K562 (cell line): ENCODE measurements around the gene ADAT2. TPM values are rescaled to one million over a fixed set of nuclear protein-coding genes. Genes with fewer than 3 reads are reported as not detected.

Experiments used
- ATAC-seq: fragments of 200-7000 bp; cut with Tn5 transposase; 3 replicates; pipeline ENCODE4 v1.9.1; 2020; ENCODE audit warnings: moderate library complexity
- BruUV-seq: library from RNA; stranded (reverse); fragments of 400-500 nt; replicated peaks from 2 replicates; lab custom pipeline; 2021; lab: Mats Ljungman, UMichigan
- CTCF ChIA-PET: fragments of 300-600 bp; formaldehyde crosslinking; extraction: SDS; loops from one replicate; lab custom pipeline; 2021; ENCODE audit warnings: low intra/inter-chr PET ratio; lab: Yijun Ruan, JAX
- POLR2A ChIA-PET: fragments of 300-600, 350-650 bp; sonication (Branson Sonifier 250); formaldehyde crosslinking; extraction: SDS; loops from one replicate; lab custom pipeline; 2021; ENCODE audit warnings: antibody characterized with exemption, inconsistent platforms; lab: Yijun Ruan, JAX
- DNase-seq, 4 experiments: peaks; one replicate each; pipeline versions ENCODE4 v3.0.0 to v3.0.0-alpha.2; 2011 to 2018; ENCODE audit warnings: low spot score in 3 of 4, mixed read lengths in 3 of 4; ENCODE audit errors: extremely low read depth in 1 of 4
- FAIRE-seq: peaks from 2 replicates; lab custom pipeline; 2011; peaks lifted over from hg19 to GRCh38; lab: Jason Lieb, UNC
- H2AFZ ChIP-seq: 2 replicates; pipeline ENCODE4 v1.6.0; 2011; ENCODE audit warnings: low read depth, low read length, control low read depth, inconsistent platforms
- H3K27ac ChIP-seq: fragments of 200-600 bp; 3 replicates; pipeline ENCODE4 v1.8.0; 2011; ENCODE audit warnings: low read depth, mild to moderate bottlenecking, control low read depth, inconsistent platforms, low read length, moderate library complexity, mixed read lengths; ENCODE audit errors: extremely low read depth
- H3K27me3 ChIP-seq, 2 experiments: fragments of 300-600 bp in 1 of 2; 2 replicates in 1 of 2; 3 replicates in 1 of 2; pipeline versions ENCODE4 v1.6.0 to v1.8.0; 2011; ENCODE audit warnings: inconsistent platforms in 2 of 2, low read length in 2 of 2, mild to moderate bottlenecking in 1 of 2, mixed read lengths in 1 of 2, moderate library complexity in 1 of 2; ENCODE audit not compliant: control insufficient read depth in 2 of 2, insufficient read depth in 2 of 2
- H3K36me3 ChIP-seq: fragments of 300-600 bp; 3 replicates; pipeline ENCODE4 v1.8.0; 2011; ENCODE audit warnings: mild to moderate bottlenecking, low read length, inconsistent platforms; ENCODE audit not compliant: control insufficient read depth, insufficient read depth
- H3K4me1 ChIP-seq, 2 experiments: fragments of 200-600 bp in 1 of 2; replicated peaks in 1 of 2; 2 replicates in 1 of 2; 3 replicates in 1 of 2; pipeline versions ENCODE4 v1.5.1 to v1.8.0; 2011; ENCODE audit warnings: inconsistent platforms in 2 of 2, low read length in 2 of 2, mild to moderate bottlenecking in 1 of 2, mixed read lengths in 1 of 2, moderate library complexity in 1 of 2; ENCODE audit not compliant: control insufficient read depth in 2 of 2, insufficient read depth in 2 of 2
- H3K4me2 ChIP-seq: 2 replicates; pipeline ENCODE4 v1.6.1; 2011; ENCODE audit warnings: low read length, control low read depth, inconsistent platforms, mixed read lengths; ENCODE audit not compliant: insufficient read depth
- H3K4me3 ChIP-seq: fragments of 200-600 bp; sonication (generic), shearing (Covaris generic); 2 replicates; pipeline ENCODE4 v1.5.1; 2016; ENCODE audit warnings: control low read depth, inconsistent platforms
- H3K79me2 ChIP-seq: fragments of 200-600 bp; 3 replicates; pipeline ENCODE4 v1.8.0; 2011; ENCODE audit warnings: low read length, inconsistent platforms; ENCODE audit not compliant: control insufficient read depth, insufficient read depth
- H3K9ac ChIP-seq, 2 experiments: 2 replicates each; pipeline versions ENCODE4 v1.6.0 to v1.6.1; 2011; ENCODE audit warnings: low read depth in 2 of 2, low read length in 2 of 2, control low read depth in 1 of 2, inconsistent platforms in 1 of 2, mild to moderate bottlenecking in 1 of 2, mixed read lengths in 1 of 2; ENCODE audit not compliant: insufficient read depth in 1 of 2
- H3K9me1 ChIP-seq: one replicate; pipeline ENCODE4 v1.6.0; 2011; ENCODE audit warnings: inconsistent platforms, mild to moderate bottlenecking, low read length, moderate library complexity; ENCODE audit not compliant: control insufficient read depth, insufficient read depth
- H3K9me3 ChIP-seq: replicated peaks from 2 replicates; pipeline ENCODE4 v1.5.1; 2011; ENCODE audit warnings: low read depth, low read length, inconsistent platforms; ENCODE audit not compliant: control insufficient read depth, insufficient read depth
- H4K20me1 ChIP-seq: replicated peaks from 2 replicates; pipeline ENCODE4 v1.6.1; 2011; ENCODE audit warnings: low read length, inconsistent platforms, mixed read lengths; ENCODE audit not compliant: control insufficient read depth, insufficient read depth
- BCOR ChIP-seq: fragments of 450-650 bp; IDR thresholded peaks from 2 replicates; pipeline ENCODE4 v1.6.1; 2016
- BMI1 ChIP-seq: fragments of 150-350 bp; IDR thresholded peaks from 2 replicates; pipeline ENCODE4 v1.6.1; 2014; ENCODE audit warnings: low read length
- CC2D1A ChIP-seq: fragments of 450-650 bp; IDR thresholded peaks from 2 replicates; pipeline ENCODE4 v1.6.1; 2017; ENCODE audit warnings: mild to moderate bottlenecking
- POLR2G ChIP-seq: fragments of 200-400 bp; formaldehyde crosslinking; IDR thresholded peaks from 2 replicates; pipeline ENCODE4 v1.6.1; 2017; ENCODE audit warnings: low read depth, mild to moderate bottlenecking, antibody characterized with exemption, low read length, moderate library complexity
- SMARCA4 ChIP-seq: fragments of 450-650 bp; IDR thresholded peaks from 2 replicates; pipeline ENCODE4 v1.6.1; 2016
- TAL1 ChIP-seq: fragments of 450-650 bp; IDR thresholded peaks from 2 replicates; pipeline ENCODE4 v1.6.1; 2016; ENCODE audit warnings: mild to moderate bottlenecking
- TEAD4 ChIP-seq, 2 experiments: sonication (generic) in 1 of 2; formaldehyde crosslinking in 1 of 2; IDR thresholded peaks; 2 replicates each; pipeline versions ENCODE4 v1.6.1 to v1.8.0; 2012 to 2022; ENCODE audit warnings: borderline replicate concordance in 1 of 2, inconsistent platforms in 1 of 2, low read length in 1 of 2, mild to moderate bottlenecking in 1 of 2, missing genetic modification reagents in 1 of 2
- THAP12 ChIP-seq: fragments of 250-450 bp; sonication (Bioruptor Pico); IDR thresholded peaks from 2 replicates; pipeline ENCODE4 v1.9.0; 2021; ENCODE audit warnings: mild to moderate bottlenecking, inconsistent platforms
- YBX1 ChIP-seq: fragments of 450-650 bp; IDR thresholded peaks from 2 replicates; pipeline ENCODE4 v1.7.1; 2016; ENCODE audit warnings: mild to moderate bottlenecking
- in situ Hi-C: fragments of 300-500 bp; cut with MboI; formaldehyde crosslinking; loops from 4 replicates; pipeline ENCODE4 v1.15.0; 2018; ENCODE audit warnings: inconsistent platforms, mixed read lengths
- intact Hi-C: fragments of 100-400 bp; cut with micrococcal nuclease; formaldehyde crosslinking; loops from 2 replicates; pipeline ENCODE4 v1.14.2; 2022
- polyA plus RNA-seq, 8 experiments: library from polyadenylated mRNA; depleted of rRNA in 4 of 8; stranded (reverse) in 5 of 8; unstranded in 3 of 8; fragments of >200 nt; fragmentation: Nextera tagmentation in 2 of 8; fragmentation: Illumina TruSeq in 1 of 8; extraction: Ambion mirVana in 2 of 8; extraction: Trizol in 1 of 8; gene quantifications; 2 replicates each; pipeline versions ENCODE4 v1.2.1 to v1.2.3, GENCODE V29; 2011 to 2014; ENCODE audit warnings: inconsistent platforms in 1 of 8, missing spikeins in 1 of 8
- total RNA-seq, 7 experiments: library from RNA; depleted of rRNA in 6 of 7; stranded (reverse); fragments of >200 nt in 6 of 7; fragmentation: Illumina TruSeq in 2 of 7; extraction: Trizol in 2 of 7; gene quantifications; 2 replicates each; pipeline versions ENCODE4 v1.2.1 to v1.2.3, GENCODE V29; 2011 to 2021; ENCODE audit warnings: low replicate concordance in 1 of 7
- TF ChIP-seq, protein P1 (sequence below): fragments of 450-650 bp; IDR thresholded peaks from 2 replicates; pipeline ENCODE4 v1.6.1; 2016; ENCODE audit warnings: mild to moderate bottlenecking

The ADAT2 gene
- total and polyA plus RNA-seq, 9 of the 15 experiments (the other 6 are each of a cell fraction or from before 2014, with no cell fraction given) = 13.0 to 62.5 (median 31.7) TPM

DNA sequence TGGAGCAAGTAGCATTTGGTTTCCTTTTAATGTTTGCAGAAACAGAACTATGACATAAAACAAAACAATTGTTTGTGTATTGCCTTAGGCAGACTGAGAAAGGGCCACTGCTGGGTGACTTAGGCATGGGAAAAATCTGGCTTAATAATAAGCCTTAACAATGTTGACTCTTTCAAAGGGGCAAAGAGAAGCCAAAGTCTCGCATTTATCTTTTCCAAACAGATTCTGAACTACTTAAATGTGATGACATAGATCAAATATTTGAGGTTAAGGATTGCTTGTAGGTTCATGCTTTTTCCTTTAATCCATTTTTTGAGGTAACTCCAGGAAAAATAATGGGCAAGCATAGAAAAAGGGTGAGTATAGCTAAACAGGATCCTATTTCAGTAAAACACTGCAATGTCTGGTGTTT lies 39.6 kb downstream of the ADAT2 start (continued):
- TF ChIP-seq, protein P1, sequence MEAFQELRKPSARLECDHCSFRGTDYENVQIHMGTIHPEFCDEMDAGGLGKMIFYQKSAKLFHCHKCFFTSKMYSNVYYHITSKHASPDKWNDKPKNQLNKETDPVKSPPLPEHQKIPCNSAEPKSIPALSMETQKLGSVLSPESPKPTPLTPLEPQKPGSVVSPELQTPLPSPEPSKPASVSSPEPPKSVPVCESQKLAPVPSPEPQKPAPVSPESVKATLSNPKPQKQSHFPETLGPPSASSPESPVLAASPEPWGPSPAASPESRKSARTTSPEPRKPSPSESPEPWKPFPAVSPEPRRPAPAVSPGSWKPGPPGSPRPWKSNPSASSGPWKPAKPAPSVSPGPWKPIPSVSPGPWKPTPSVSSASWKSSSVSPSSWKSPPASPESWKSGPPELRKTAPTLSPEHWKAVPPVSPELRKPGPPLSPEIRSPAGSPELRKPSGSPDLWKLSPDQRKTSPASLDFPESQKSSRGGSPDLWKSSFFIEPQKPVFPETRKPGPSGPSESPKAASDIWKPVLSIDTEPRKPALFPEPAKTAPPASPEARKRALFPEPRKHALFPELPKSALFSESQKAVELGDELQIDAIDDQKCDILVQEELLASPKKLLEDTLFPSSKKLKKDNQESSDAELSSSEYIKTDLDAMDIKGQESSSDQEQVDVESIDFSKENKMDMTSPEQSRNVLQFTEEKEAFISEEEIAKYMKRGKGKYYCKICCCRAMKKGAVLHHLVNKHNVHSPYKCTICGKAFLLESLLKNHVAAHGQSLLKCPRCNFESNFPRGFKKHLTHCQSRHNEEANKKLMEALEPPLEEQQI = no peak
- TF ChIP-seq CC2D1A = no peak
- TF ChIP-seq POLR2G = 0 out of 2 replicates have a peak, but pooled peaks have one; percentile 7
- 0 out of 2 replicates have a peak, but pooled peaks have one; percentile 5 for TF ChIP-seq TAL1
- TF ChIP-seq YBX1 = no peak
- peak; percentile 51 for TF ChIP-seq TEAD4 (IDR thresholded peaks at IDR 0.05; ENCODE audit: low read length)
- TF ChIP-seq TEAD4 (CRISPR knock-in tag; IDR thresholded peaks at IDR 0.05; ENCODE audit: borderline replicate concordance) = no peak
- TF ChIP-seq SMARCA4 = no peak
- no peak for TF ChIP-seq BMI1

GRCh38 chr6:143408787-143409162 lies 41.7 kb downstream of the ADAT2 start:
- Histone ChIP-seq H3K27me3 (peaks cover 8 to 18% of the 10 kb centered on the region in 2 experiments; a peak in 3 of 5 replicates), H3K9me3 (no peaks in the 10 kb centered on the region), H3K4me2 (no peak overlapping the region), H3K9me1 (no peaks in the 10 kb centered on the region), H3K27ac (no peak overlapping the region), H3K4me3 (no peak overlapping the region), H4K20me1 (0 out of 2 replicates have a peak, but pooled peaks cover 3% of the 10 kb centered on the region), H3K79me2 (no peaks in the 10 kb centered on the region), H3K4me1 (no peaks in the 10 kb centered on the region; a peak in 1 of 5 replicates), H2AFZ (no peak overlapping the region), H3K9ac (no peak overlapping the region), H3K36me3 (no peaks in the 10 kb centered on the region)
- ATAC-seq (no peak), FAIRE-seq (no peak), DNase-seq (no peak)
- TF ChIP-seq THAP12 (CRISPR knock-in tag) (no peak), BCOR (0 out of 2 replicates have a peak, but pooled peaks have one; percentile 3)
- ChIA-PET POLR2A (interaction anchor here (1.0 kb wide), 1 partner anchor 11 kb away, joined by 3 read pairs; no protein-coding TSS in a partner anchor), CTCF (no interaction called here)
- BruUV-seq = no TSS peak
- intact Hi-C loops (no loop called here), in situ Hi-C loops (no loop called here)
